ENCODE data around the gene PRELID3B.

PRELID3B gene

GRCh38 chr20:59042151-59042795, at the start of gene PRELID3B:
PRELID3B (minus strand) TSS chr20:59042786; CDS start chr20:59042730, 56 bp downstream.
- DNase-seq (ENCODE audit: low read depth): no peak

DNA sequence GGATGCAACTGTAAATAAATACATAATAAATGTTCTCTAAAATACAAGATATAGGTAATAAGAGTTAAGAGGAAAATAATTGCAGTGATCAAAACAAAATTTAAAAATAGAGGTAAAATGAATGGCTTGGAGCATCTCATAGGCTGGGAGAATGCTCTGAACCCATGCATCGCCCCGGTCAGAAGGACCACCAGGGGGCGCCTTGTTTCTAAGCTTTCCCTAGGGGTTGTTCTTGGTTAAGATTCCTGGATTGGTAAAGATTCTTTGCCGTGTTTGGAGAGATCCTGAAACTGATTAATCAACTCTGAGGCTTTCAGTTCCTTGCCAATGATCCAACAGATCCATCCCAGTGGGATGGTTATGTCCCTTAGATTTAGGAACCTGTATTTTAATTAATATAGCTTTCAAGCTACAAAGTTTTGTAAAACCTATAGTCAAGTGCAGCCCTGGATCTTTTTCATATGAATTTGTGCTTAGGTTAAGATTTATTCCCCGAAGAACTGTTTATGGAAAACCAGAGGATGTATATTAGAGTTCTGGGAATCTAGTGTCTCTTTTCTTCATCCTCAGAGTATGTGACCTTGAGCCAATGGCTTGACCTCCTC, 45.3 kb upstream of the PRELID3B start:
- peak; percentile 62 for DNase-seq (ENCODE audit: low read depth)

DNA sequence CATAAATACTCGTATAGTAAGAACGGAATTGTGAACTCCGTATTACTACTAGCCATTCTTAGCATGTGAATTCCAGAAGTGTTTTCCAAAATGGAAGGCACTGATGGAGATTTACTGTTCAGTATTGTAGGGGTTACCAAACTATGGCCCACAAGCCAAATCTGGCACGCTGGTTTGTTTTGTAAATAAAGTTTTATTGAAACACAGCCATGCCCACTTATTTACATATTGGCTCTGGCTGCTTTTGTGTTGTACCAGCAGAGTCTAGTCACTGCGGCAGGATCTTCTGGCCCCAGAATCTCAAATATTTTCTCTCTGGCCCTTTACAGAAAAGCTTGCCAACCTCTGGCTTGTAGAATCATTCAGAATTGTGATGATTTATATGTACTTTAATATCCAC, 44.3 kb upstream of the PRELID3B start:
- no peak for DNase-seq (ENCODE audit: low read depth)

GRCh38 chr20:59084041-59084850, 41.7 kb upstream of the PRELID3B start:
- no peak for DNase-seq (ENCODE audit: low read depth)

DNA sequence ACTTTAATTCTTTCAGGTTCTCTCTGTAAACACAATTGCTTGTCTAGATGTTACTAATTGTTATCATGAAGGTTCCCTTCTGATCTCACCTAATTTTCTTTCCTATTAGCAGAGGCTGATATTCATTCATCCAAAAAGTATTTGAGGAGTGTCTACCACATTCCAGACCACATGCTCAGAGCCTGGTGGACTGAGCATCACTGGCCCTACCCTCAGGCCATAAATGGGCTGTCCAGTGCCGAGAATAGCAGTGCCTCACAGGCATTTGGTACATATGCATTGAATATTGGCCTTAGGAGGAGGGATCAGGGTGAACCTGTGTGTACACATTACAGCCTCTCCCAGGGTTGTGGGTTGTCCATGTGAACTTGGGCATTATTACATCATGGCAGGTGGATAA, 40.4 kb upstream of the PRELID3B start:
- DNase-seq (ENCODE audit: low read depth): no peak

DNA sequence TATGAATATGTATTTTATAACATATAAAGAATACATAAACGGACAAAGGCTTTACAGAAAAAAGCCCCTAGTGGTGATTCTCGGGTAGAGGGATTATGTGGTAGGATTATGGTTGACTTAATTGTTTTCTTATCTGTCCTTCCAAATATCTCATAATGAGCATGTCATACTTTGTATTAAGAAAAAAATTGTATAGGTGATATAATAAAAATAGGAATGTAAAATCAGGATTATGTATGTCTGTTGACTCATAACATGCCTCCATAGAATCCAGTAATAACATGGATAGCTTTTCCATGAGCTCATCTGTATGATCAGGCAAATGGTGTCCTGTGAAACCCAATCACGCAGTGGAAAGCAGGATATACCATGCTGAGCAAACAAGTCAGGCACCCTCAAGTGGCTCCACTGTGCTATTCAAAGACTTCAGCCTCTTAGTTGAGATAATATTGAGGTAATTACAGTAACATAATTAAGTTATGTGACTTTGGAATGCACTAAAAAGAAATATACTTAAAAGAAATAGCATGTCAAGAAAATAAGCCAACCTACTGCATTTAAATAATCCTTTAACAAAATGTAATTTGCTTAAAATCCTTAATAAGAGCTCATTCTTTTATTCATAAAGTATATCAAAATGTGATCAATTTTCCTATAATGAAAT, 39.6 kb upstream of the PRELID3B start:
- no peak for DNase-seq (ENCODE audit: low read depth)

- DNase-seq (ENCODE audit: low read depth): no peak
Measured at GRCh38 chr20:59081036-59081435, 38.5 kb upstream of the PRELID3B start.

GRCh38 chr20:59078231-59078630, 35.6 kb upstream of the PRELID3B start:
- DNase-seq (ENCODE audit: low read depth): no peak

GRCh38 chr20:59077705-59078104, 35.1 kb upstream of the PRELID3B start:
- DNase-seq (ENCODE audit: low read depth): no peak

DNA sequence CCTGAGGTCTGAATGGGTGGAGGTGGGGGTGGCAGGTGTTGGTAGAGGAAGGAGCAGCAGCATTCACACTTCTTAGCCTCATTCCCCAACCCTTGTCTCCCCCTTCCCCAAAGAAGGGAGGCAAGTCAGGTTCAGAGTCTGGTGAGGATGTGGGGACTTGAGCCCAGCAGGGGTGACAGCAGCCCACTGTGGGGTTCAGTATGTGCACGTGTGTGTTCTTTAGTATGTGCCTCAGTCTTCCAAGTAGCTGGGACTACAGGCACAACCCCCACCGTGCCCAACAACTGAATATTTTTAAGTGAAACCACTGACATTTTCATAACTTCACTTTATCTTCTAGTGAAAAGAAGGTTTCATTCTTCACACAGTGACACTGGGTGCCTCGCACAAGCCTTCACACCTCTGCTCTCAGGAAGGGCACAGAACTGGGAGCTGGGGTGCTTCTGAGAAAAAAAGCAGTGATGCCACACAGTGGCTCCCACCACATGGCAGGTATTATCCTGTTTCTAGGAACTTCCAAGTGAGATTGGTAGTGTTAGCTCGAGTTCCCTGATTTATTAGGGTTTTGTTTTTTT, 33.4 kb upstream of the PRELID3B start:
- DNase-seq (ENCODE audit: low read depth): no peak

DNA sequence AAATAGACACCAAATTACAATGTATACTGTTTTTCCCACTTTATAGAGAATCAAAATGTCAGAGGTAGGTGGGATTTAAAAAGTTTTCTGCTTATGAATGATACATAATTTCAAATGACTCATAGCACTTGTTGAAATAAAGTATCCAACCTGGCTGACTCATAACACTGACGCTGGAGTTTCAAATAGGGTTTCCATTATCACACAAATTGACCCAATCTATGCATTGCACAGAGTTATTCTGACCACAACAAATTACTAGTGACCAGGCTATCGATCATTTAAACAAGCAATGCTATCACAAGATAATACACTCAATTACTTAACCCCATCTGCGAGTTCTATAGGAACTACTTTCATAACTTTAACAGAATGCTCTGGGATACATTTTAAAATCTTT, 31.9 kb upstream of the PRELID3B start:
- no peak for DNase-seq (ENCODE audit: low read depth)

DNA sequence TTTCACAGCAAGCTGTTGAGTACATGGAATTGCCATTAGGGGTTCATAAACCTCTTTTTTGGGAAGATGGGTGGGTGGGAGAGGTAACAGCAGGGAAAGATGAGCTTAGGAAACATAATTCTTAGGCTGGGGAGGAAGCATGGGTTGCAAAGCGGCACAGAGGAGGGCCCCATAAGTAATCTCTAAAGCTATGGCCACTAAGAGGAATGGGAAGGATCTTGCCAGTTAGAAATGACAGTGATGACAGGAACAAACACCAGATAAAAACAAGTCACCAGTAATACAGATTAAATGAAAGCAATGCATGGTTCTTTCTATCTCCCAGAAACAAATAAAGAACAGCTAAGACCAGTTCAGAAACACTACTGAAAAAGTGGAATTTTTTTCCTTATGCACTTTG, 31.0 kb upstream of the PRELID3B start:
- DNase-seq (ENCODE audit: low read depth): no peak

- DNase-seq (ENCODE audit: low read depth): no peak
Measured at GRCh38 chr20:59071216-59071615, 28.6 kb upstream of the PRELID3B start.

- no peak for DNase-seq (ENCODE audit: low read depth)
Measured at GRCh38 chr20:59069026-59069425, 26.4 kb upstream of the PRELID3B start.

GRCh38 chr20:59068534-59068933, 25.9 kb upstream of the PRELID3B start:
- no peak for DNase-seq (ENCODE audit: low read depth)

- DNase-seq (ENCODE audit: low read depth): no peak
Measured at GRCh38 chr20:59064214-59064722, 21.7 kb upstream of the PRELID3B start.

DNA sequence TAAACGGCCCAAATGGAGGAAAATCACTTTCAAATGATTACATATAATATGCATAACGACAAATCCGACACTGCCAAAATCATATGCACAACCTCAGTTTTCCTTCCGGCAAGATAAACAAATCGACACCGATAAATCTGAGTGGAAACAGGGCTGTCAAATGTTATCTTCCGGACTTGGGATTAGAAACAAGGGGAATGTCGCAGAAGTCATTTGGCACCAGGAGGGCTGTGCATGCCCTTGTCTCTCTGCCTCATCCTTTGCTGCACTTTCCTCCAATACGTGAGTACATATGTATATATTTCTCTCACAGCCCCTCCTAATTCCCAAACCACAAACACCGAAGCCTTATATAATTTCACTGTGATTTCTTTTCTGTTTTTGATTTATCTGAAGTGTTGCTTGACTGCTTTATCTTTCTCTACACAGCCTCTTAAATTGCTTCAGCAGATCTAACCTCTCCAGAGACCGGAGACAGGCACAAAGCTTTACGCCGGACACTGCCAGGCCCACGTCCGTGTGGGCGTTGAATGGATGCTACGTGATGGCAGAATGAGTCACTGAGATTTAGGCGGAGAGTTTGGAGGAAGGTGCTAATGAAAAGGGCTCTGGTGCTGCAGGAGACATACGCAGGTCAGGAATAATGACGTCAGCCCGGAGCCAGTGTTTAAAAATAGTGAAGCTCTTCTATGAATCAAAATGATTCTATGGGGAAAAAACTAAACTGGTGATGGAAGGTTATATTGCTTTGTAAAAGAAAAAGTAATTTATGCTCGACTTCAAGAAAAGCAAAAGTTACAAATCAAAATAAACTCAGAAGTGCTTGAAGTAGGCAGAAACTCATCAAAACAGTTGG, 21.0 kb upstream of the PRELID3B start:
- no peak for DNase-seq (ENCODE audit: low read depth)

GRCh38 chr20:59062081-59062480, 19.5 kb upstream of the PRELID3B start:
- DNase-seq (ENCODE audit: low read depth): no peak

GRCh38 chr20:59055302-59055701, 12.7 kb upstream of the PRELID3B start:
- no peak for DNase-seq (ENCODE audit: low read depth)

DNA sequence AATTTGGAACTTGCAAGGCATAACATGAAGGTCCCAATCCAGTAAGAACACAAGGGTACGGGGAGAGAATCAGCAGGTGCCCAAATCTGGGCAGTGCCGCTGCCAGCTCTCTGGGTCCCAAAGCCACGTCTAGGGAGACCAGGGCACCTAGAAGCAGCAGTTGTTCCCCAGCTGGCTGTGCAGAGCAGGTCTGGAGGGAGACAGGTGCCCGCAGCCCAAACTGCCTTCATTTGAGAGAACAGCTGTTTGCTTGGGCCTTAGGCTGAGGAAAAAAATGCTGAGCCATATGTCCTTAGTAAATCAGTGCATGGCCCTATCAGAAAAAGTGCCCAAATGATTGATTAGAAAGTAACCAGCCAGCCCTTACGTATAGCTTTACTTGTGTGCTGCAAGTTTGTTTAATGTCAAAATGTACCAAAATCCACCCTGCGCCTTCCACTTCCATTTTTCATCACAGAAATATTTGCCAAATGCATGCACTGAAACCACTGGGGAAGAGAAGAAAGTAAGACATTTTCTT, 9.1 kb upstream of the PRELID3B start:
- DNase-seq (ENCODE audit: low read depth): no peak

- DNase-seq (ENCODE audit: low read depth): no peak
Measured at GRCh38 chr20:59050437-59050836, 7.9 kb upstream of the PRELID3B start.

Measured in stimulated activated CD8-positive, alpha-beta memory T cell treated with anti-CD3 and anti-CD28 coated beads, Interleukin-12 subunit alpha, Interleukin-12 subunit beta, amount 100 ng/mL, for 4 hours (primary cell).